Astrocyte (in vitro differentiated cells and primary cell): Measurements from ENCODE around the gene FBXO17. TPM values are rescaled to one million over a fixed set of nuclear protein-coding genes. Genes with fewer than 3 reads are reported as not detected.

Experiments
- DNase-seq: peaks from one replicate; pipeline ENCODE4 v3.0.0-alpha.2; 2010; ENCODE audit warnings: low read depth
- FAIRE-seq: peaks from 2 replicates; lab custom pipeline; 2011; peaks lifted over from hg19 to GRCh38; lab: Jason Lieb, UNC
- H2AFZ ChIP-seq: 2 replicates; pipeline ENCODE4 v1.6.0; 2012; ENCODE audit warnings: low read depth, low read length, inconsistent platforms
- H3K27ac ChIP-seq: 2 replicates; pipeline ENCODE4 v1.5.1; 2011; ENCODE audit warnings: low read depth, low read length, inconsistent platforms
- H3K27me3 ChIP-seq: 2 replicates; pipeline ENCODE4 v1.6.0; 2011; ENCODE audit warnings: low read length, inconsistent platforms; ENCODE audit not compliant: insufficient read depth
- H3K36me3 ChIP-seq: 2 replicates; pipeline ENCODE4 v1.5.1; 2011; ENCODE audit warnings: low read length, inconsistent platforms; ENCODE audit not compliant: insufficient read depth
- H3K4me1 ChIP-seq: 2 replicates; pipeline ENCODE4 v1.5.1; 2011; ENCODE audit warnings: low read length, inconsistent platforms; ENCODE audit not compliant: insufficient read depth
- H3K4me2 ChIP-seq: 2 replicates; pipeline ENCODE4 v1.6.0; 2012; ENCODE audit warnings: low read length, inconsistent platforms
- H3K4me3 ChIP-seq: 2 replicates; pipeline ENCODE4 v1.5.1; 2011; ENCODE audit warnings: low read depth, mild to moderate bottlenecking, low read length, inconsistent platforms; ENCODE audit not compliant: insufficient read depth
- H3K79me2 ChIP-seq: 2 replicates; pipeline ENCODE4 v1.6.0; 2012; ENCODE audit warnings: mild to moderate bottlenecking, low read length, inconsistent platforms; ENCODE audit not compliant: insufficient read depth
- H3K9ac ChIP-seq: 2 replicates; pipeline ENCODE4 v1.6.0; 2012; ENCODE audit warnings: mild to moderate bottlenecking, low read length, inconsistent platforms
- H3K9me3 ChIP-seq: 2 replicates; pipeline ENCODE4 v1.5.1; 2012; ENCODE audit warnings: low read depth, mild to moderate bottlenecking, low read length, inconsistent platforms; ENCODE audit not compliant: insufficient read depth
- H4K20me1 ChIP-seq: 2 replicates; pipeline ENCODE4 v1.6.0; 2012; ENCODE audit warnings: low read length, inconsistent platforms; ENCODE audit not compliant: insufficient read depth
- H3K27ac Mint-ChIP-seq: one replicate; pipeline ENCODE4 v1.8.0; 2021; ENCODE audit warnings: mild to moderate bottlenecking, mixed read lengths; ENCODE audit not compliant: unreplicated experiment
- H3K27me3 Mint-ChIP-seq: one replicate; pipeline ENCODE4 v1.8.0; 2021; ENCODE audit warnings: low read depth, mixed read lengths; ENCODE audit not compliant: unreplicated experiment
- H3K36me3 Mint-ChIP-seq: one replicate; pipeline ENCODE4 v1.8.0; 2021; ENCODE audit warnings: low read depth, mixed read lengths; ENCODE audit not compliant: unreplicated experiment
- H3K4me1 Mint-ChIP-seq: one replicate; pipeline ENCODE4 v1.8.0; 2021; ENCODE audit warnings: low read depth, mixed read lengths; ENCODE audit not compliant: unreplicated experiment
- H3K4me3 Mint-ChIP-seq: one replicate; pipeline ENCODE4 v1.8.0; 2021; ENCODE audit warnings: mild to moderate bottlenecking, moderate library complexity, mixed read lengths; ENCODE audit not compliant: unreplicated experiment
- H3K9me3 Mint-ChIP-seq: one replicate; pipeline ENCODE4 v1.8.0; 2021; ENCODE audit warnings: mild to moderate bottlenecking, mixed read lengths; ENCODE audit not compliant: unreplicated experiment
- EZH2 ChIP-seq: IDR thresholded peaks from 2 replicates; pipeline ENCODE4 v1.6.1; 2012; ENCODE audit warnings: mild to moderate bottlenecking, low read length, inconsistent platforms; ENCODE audit not compliant: insufficient read depth
- total RNA-seq: library from RNA; stranded (reverse); gene quantifications from 2 replicates; pipeline ENCODE4 v1.2.1, GENCODE V29; 2021
- TF ChIP-seq, protein P1 (sequence below): IDR thresholded peaks from 2 replicates; pipeline ENCODE4 v1.5.1; 2011; ENCODE audit warnings: low read depth, mild to moderate bottlenecking, inconsistent platforms, low read length, moderate library complexity; ENCODE audit not compliant: insufficient read depth

FBXO17 gene
- total RNA-seq, 1 donor from 2014 or later, result 14.7 TPM

DNA sequence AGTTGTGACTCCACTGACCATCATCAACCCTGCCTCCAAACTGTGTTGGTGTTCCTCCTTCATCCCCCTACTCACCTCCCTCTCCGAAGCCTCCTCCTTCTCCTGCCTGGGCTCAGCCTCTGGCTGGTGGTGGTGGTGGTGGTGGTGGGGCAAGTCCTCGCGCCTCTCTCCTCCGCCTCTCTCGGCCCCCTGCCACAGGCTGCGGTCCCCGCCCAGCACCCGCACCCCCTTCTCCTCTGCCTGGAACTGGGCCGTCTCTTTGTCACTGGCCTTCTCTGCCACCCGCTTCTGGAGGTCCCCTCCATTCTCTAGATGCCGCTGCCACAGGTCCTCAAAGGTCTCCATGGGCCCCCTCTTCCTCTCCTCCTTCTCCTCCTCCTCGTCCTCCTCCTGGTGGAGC lies 65.1 kb downstream of the FBXO17 start:
- peaks cover 9% of the 10 kb centered on the region for H3K27me3 ChIP-seq
- H3K4me2 ChIP-seq, result no peak overlapping the region
- Mint-ChIP-seq H3K36me3 (peaks cover 20% of the 10 kb centered on the region), H3K9me3 (peaks cover 5% of the 10 kb centered on the region), H3K4me1 (no peaks in the 10 kb centered on the region), H3K4me3 (no peak overlapping the region), H3K27me3 (no peaks in the 10 kb centered on the region), H3K27ac (peak overlapping the region; percentile 47)
- DNase-seq (no peak), FAIRE-seq (no peak)
- no peaks in the 10 kb centered on the region for H4K20me1 ChIP-seq
- H3K4me3 ChIP-seq, result no peak overlapping the region
- TF ChIP-seq EZH2, result no peak
- TF ChIP-seq, protein P1, sequence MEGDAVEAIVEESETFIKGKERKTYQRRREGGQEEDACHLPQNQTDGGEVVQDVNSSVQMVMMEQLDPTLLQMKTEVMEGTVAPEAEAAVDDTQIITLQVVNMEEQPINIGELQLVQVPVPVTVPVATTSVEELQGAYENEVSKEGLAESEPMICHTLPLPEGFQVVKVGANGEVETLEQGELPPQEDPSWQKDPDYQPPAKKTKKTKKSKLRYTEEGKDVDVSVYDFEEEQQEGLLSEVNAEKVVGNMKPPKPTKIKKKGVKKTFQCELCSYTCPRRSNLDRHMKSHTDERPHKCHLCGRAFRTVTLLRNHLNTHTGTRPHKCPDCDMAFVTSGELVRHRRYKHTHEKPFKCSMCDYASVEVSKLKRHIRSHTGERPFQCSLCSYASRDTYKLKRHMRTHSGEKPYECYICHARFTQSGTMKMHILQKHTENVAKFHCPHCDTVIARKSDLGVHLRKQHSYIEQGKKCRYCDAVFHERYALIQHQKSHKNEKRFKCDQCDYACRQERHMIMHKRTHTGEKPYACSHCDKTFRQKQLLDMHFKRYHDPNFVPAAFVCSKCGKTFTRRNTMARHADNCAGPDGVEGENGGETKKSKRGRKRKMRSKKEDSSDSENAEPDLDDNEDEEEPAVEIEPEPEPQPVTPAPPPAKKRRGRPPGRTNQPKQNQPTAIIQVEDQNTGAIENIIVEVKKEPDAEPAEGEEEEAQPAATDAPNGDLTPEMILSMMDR, result no peak
- no peak overlapping the region for H3K27ac ChIP-seq
- H3K79me2 ChIP-seq, result no peaks in the 10 kb centered on the region
- no peaks in the 10 kb centered on the region for H3K4me1 ChIP-seq
- no peaks in the 10 kb centered on the region for H3K9me3 ChIP-seq
- H3K36me3 ChIP-seq, result no peaks in the 10 kb centered on the region
- no peak overlapping the region for H3K9ac ChIP-seq
- H2AFZ ChIP-seq, result no peak overlapping the region

DNA sequence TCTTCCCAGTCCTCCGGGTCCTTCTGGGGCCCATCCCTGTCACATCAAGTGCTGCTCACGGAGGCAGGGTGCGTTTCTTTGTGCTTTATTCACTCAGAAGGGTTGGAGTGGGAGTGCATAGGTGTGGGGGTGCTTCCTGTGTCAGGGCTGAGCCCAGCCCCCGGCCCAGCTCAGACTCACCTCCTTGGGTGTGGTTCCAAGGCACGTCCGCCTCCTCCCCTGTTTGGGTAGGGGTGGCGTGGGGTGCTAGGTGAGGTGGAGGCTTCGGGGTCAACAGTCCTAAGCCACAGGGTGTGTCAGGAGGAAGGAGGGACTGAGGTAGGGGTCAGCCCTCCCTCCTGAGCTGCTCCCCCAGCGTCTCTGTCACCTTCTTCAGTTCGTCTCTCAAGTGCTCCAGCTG lies 66.6 kb downstream of the FBXO17 start:
- Histone ChIP-seq H2AFZ (no peak overlapping the region), H3K27ac (no peak overlapping the region), H4K20me1 (peaks cover 7% of the 10 kb centered on the region), H3K4me1 (no peaks in the 10 kb centered on the region), H3K27me3 (peaks cover 9% of the 10 kb centered on the region), H3K9ac (no peak overlapping the region), H3K36me3 (no peaks in the 10 kb centered on the region), H3K9me3 (no peaks in the 10 kb centered on the region), H3K4me3 (no peak overlapping the region), H3K4me2 (no peak overlapping the region), H3K79me2 (peaks cover 6% of the 10 kb centered on the region)
- no peak overlapping the region for H3K27ac Mint-ChIP-seq
- no peaks in the 10 kb centered on the region for H3K4me1 Mint-ChIP-seq
- H3K4me3 Mint-ChIP-seq, result no peak overlapping the region
- no peaks in the 10 kb centered on the region for H3K27me3 Mint-ChIP-seq
- peaks cover 26% of the 10 kb centered on the region for H3K36me3 Mint-ChIP-seq
- no peak for FAIRE-seq
- TF ChIP-seq EZH2, result no peak
- TF ChIP-seq, protein P1, result no peak
- no peak for DNase-seq
- H3K9me3 Mint-ChIP-seq, result peaks cover 5% of the 10 kb centered on the region

DNA sequence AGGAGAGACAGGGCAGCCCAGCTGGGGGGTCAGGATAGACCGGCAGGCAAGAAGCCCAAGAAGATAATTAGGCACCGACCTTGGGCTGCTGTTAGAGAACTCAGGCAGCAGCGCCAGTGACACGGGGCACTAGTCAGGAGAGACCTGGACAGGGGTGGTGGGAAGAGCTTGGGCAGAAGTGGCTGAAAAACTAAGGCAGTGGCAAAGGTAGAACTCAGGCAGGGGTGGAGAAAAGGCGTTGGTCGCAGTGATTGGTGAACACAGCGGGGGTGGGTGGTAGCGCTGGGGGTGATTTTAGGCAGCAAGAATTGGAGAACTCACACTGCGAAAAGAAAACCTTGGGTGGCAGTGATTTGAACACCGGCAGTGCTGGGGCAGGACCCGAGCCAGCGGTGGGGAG lies 67.9 kb downstream of the FBXO17 start:
- TF ChIP-seq, protein P1, result no peak
- TF ChIP-seq EZH2, result no peak
- FAIRE-seq (no peak), DNase-seq (no peak)
- peaks cover 7% of the 10 kb centered on the region for H4K20me1 ChIP-seq
- Mint-ChIP-seq H3K27ac (no peak overlapping the region), H3K36me3 (peaks cover 23% of the 10 kb centered on the region), H3K4me3 (no peak overlapping the region), H3K27me3 (no peaks in the 10 kb centered on the region), H3K9me3 (peaks cover 5% of the 10 kb centered on the region), H3K4me1 (no peaks in the 10 kb centered on the region)
- H3K27me3 ChIP-seq, result peaks cover 8% of the 10 kb centered on the region
- no peaks in the 10 kb centered on the region for H3K9me3 ChIP-seq
- no peak overlapping the region for H2AFZ ChIP-seq
- H3K4me2 ChIP-seq, result no peak overlapping the region
- no peak overlapping the region for H3K4me3 ChIP-seq
- no peaks in the 10 kb centered on the region for H3K36me3 ChIP-seq
- peaks cover 6% of the 10 kb centered on the region for H3K79me2 ChIP-seq
- H3K4me1 ChIP-seq, result no peaks in the 10 kb centered on the region
- no peak overlapping the region for H3K27ac ChIP-seq
- H3K9ac ChIP-seq, result no peak overlapping the region
